ENCODE results near the gene KRT6C.

KRT6C gene

DNA sequence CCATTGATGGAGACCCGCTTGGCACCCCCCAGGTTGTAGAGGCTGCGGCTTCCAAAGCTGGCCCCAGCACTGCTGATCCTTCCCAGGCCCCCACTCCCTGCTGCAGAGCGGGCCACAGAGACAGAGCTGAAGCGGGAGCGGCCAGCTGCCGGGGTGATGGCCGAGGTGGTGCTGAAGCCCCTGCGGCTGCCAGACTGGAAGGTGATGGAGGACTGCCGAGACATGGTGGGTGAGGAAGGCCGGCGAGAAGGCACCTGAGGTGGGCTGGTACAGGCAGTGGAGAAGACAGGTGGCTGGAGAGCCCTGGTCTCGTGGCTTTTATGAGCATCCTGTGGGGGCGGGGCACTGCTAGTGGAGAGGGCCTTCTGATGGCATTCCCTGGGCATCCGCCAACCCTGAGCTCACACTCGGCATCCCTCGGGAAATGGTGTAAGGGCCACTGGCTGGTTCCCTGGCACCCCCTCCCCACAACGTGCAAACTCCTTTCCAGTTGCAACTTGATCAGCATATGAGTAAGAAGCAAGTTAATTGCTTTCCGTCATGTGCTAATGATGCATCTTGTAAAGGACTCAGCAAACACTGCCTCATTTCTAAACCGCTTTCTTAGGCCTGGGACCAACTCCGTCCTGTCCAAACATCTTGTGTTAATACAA lies 39.4 kb downstream of the KRT6C start, which contains the start of gene KRT75 (continued):
- TF ChIP-seq GLIS1 (tag by site-specific recombination; IDR thresholded peaks at IDR 0.05): no peak
- TF ChIP-seq, protein P1, sequence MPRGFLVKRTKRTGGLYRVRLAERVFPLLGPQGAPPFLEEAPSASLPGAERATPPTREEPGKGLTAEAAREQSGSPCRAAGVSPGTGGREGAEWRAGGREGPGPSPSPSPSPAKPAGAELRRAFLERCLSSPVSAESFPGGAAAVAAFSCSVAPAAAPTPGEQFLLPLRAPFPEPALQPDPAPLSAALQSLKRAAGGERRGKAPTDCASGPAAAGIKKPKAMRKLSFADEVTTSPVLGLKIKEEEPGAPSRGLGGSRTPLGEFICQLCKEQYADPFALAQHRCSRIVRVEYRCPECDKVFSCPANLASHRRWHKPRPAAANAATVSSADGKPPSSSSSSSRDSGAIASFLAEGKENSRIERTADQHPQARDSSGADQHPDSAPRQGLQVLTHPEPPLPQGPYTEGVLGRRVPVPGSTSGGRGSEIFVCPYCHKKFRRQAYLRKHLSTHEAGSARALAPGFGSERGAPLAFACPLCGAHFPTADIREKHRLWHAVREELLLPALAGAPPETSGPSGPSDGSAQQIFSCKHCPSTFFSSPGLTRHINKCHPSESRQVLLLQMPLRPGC (tag by site-specific recombination; IDR thresholded peaks at IDR 0.05): peak; percentile 89
- no peak for TF ChIP-seq ZNF146 (tag by site-specific recombination; IDR thresholded peaks at IDR 0.05)
- no peak for TF ChIP-seq KLF1 (tag by site-specific recombination; IDR thresholded peaks at IDR 0.05)
- no peak for TF ChIP-seq ZBTB7A (tag by site-specific recombination; IDR thresholded peaks at IDR 0.05; ENCODE audit: low read depth)
- no peak for TF ChIP-seq SALL2 (tag by site-specific recombination; IDR thresholded peaks at IDR 0.05; ENCODE audit: borderline replicate concordance)
- peak; percentile 94 for TF ChIP-seq ZNF629 (tag by site-specific recombination; IDR thresholded peaks at IDR 0.05)
- TF ChIP-seq KLF8 (tag by site-specific recombination; IDR thresholded peaks at IDR 0.05): 0 out of 2 replicates have a peak, but pooled peaks have one; percentile 55
- no peak for TF ChIP-seq ZNF549 (tag by site-specific recombination; IDR thresholded peaks at IDR 0.05)
- peak; percentile 31; the same call in 1 of the 2 replicates for TF ChIP-seq ZFHX2 (tag by site-specific recombination; conservative IDR thresholded peaks at IDR 0.05)
- peak; percentile 72 for TF ChIP-seq ZBTB21 (tag by site-specific recombination; IDR thresholded peaks at IDR 0.05)
- peak; percentile 93 for TF ChIP-seq ZNF366 (tag by site-specific recombination; conservative IDR thresholded peaks at IDR 0.05)
- TF ChIP-seq ZNF157 (tag by site-specific recombination; IDR thresholded peaks at IDR 0.05): no peak
- no peak for TF ChIP-seq ZNF623 (tag by site-specific recombination; IDR thresholded peaks at IDR 0.05)
- TF ChIP-seq, protein P2, sequence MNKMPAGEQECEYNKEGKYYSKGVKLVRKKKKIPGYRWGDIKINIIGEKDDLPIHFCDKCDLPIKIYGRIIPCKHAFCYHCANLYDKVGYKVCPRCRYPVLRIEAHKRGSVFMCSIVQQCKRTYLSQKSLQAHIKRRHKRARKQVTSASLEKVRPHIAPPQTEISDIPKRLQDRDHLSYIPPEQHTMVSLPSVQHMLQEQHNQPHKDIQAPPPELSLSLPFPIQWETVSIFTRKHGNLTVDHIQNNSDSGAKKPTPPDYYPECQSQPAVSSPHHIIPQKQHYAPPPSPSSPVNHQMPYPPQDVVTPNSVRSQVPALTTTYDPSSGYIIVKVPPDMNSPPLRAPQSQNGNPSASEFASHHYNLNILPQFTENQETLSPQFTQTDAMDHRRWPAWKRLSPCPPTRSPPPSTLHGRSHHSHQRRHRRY (tag by site-specific recombination; IDR thresholded peaks at IDR 0.05): no peak
- TF ChIP-seq, protein P3, sequence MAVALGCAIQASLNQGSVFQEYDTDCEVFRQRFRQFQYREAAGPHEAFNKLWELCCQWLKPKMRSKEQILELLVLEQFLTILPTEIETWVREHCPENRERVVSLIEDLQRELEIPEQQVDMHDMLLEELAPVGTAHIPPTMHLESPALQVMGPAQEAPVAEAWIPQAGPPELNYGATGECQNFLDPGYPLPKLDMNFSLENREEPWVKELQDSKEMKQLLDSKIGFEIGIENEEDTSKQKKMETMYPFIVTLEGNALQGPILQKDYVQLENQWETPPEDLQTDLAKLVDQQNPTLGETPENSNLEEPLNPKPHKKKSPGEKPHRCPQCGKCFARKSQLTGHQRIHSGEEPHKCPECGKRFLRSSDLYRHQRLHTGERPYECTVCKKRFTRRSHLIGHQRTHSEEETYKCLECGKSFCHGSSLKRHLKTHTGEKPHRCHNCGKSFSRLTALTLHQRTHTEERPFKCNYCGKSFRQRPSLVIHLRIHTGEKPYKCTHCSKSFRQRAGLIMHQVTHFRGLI (tag by site-specific recombination; IDR thresholded peaks at IDR 0.05): no peak
- TF ChIP-seq ZNF341 (tag by site-specific recombination; IDR thresholded peaks at IDR 0.05; ENCODE audit: low read depth): no peak
- no peak for TF ChIP-seq ZNF223 (tag by site-specific recombination; IDR thresholded peaks at IDR 0.05)
- no peak for TF ChIP-seq ZNF776 (tag by site-specific recombination; IDR thresholded peaks at IDR 0.05; ENCODE audit: borderline replicate concordance)
- TF ChIP-seq ZFP69B (tag by site-specific recombination; IDR thresholded peaks at IDR 0.05): no peak
- TF ChIP-seq ZNF37A (tag by site-specific recombination; IDR thresholded peaks at IDR 0.05): no peak
- TF ChIP-seq KLF7 (tag by site-specific recombination; IDR thresholded peaks at IDR 0.05; ENCODE audit: borderline replicate concordance): no peak
- TF ChIP-seq ZNF585B (tag by site-specific recombination; IDR thresholded peaks at IDR 0.05): no peak
- TF ChIP-seq, protein P4, sequence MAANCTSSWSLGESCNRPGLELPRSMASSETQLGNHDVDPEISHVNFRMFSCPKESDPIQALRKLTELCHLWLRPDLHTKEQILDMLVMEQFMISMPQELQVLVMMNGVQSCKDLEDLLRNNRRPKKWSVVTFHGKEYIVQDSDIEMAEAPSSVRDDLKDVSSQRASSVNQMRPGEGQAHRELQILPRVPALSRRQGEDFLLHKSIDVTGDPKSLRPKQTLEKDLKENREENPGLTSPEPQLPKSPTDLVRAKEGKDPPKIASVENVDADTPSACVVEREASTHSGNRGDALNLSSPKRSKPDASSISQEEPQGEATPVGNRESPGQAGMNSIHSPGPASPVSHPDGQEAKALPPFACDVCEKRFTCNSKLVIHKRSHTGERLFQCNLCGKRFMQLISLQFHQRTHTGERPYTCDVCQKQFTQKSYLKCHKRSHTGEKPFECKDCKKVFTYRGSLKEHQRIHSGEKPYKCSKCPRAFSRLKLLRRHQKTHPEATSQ (tag by site-specific recombination; IDR thresholded peaks at IDR 0.05): no peak
- no peak for TF ChIP-seq ZXDB (tag by site-specific recombination; IDR thresholded peaks at IDR 0.05)
- peak; percentile 88 for TF ChIP-seq ZEB2 (tag by site-specific recombination; IDR thresholded peaks at IDR 0.05)
- TF ChIP-seq ZBTB8A (tag by site-specific recombination; IDR thresholded peaks at IDR 0.05): no peak
- no peak for TF ChIP-seq ZNF19 (tag by site-specific recombination; IDR thresholded peaks at IDR 0.05; ENCODE audit: low read depth)
- TF ChIP-seq, protein P5, sequence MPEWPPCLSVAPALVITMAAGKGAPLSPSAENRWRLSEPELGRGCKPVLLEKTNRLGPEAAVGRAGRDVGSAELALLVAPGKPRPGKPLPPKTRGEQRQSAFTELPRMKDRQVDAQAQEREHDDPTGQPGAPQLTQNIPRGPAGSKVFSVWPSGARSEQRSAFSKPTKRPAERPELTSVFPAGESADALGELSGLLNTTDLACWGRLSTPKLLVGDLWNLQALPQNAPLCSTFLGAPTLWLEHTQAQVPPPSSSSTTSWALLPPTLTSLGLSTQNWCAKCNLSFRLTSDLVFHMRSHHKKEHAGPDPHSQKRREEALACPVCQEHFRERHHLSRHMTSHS (tag by site-specific recombination; IDR thresholded peaks at IDR 0.05): no peak
- peak; percentile 58; the same call in 1 of the 2 replicates for TF ChIP-seq KLF9 (tag by site-specific recombination; IDR thresholded peaks at IDR 0.05; ENCODE audit: low read depth)
- no peak for TF ChIP-seq ZNF354C (tag by site-specific recombination; IDR thresholded peaks at IDR 0.05; ENCODE audit: borderline replicate concordance, low read depth)
- TF ChIP-seq ZNF202 (tag by site-specific recombination; IDR thresholded peaks at IDR 0.05; ENCODE audit: borderline replicate concordance): no peak
- TF ChIP-seq ZNF174 (tag by site-specific recombination; IDR thresholded peaks at IDR 0.05): no peak
- TF ChIP-seq ZNF23 (tag by site-specific recombination; IDR thresholded peaks at IDR 0.05; ENCODE audit: borderline replicate concordance): no peak

All from HEK293 (cell line).